HG02970 (cell line): ENCODE data around the gene TMEM202.
"Not testable (repeated sequence)": the region's sequence is repeated elsewhere in the genome, so short reads cannot be mapped to it uniquely, and the experiment has no call there.

ENCODE experiments used
- ATAC-seq: cut with Tn5 transposase; IDR thresholded peaks from one replicate; pipeline ENCODE4 v1.9.1; 2021; ENCODE audit warnings: mild to moderate bottlenecking, moderate library complexity, moderate number of reproducible peaks; ENCODE audit not compliant: unreplicated experiment, low FRiP score

The TMEM202 gene

GRCh38 chr15:72397796-72398588 lies at the start of gene TMEM202:
Gene TMEM202, plus strand, starts transcription at chr15:72398305. Its CDS starts 22 bp downstream, at chr15:72398327.
- ATAC-seq: no peak

GRCh38 chr15:72353266-72353665 lies 44.8 kb upstream of the TMEM202 start:
- no peak for ATAC-seq

- ATAC-seq: no peak
Measured at GRCh38 chr15:72354496-72354895, 43.6 kb upstream of the TMEM202 start.

- ATAC-seq: no peak
Measured at GRCh38 chr15:72358121-72358520, 40.0 kb upstream of the TMEM202 start.

- no peak for ATAC-seq
Measured at GRCh38 chr15:72358650-72359171, 39.4 kb upstream of the TMEM202 start.

GRCh38 chr15:72361176-72361575 lies 36.9 kb upstream of the TMEM202 start:
- no peak for ATAC-seq

GRCh38 chr15:72365844-72366243 lies 32.3 kb upstream of the TMEM202 start:
- peak; percentile 60 for ATAC-seq

GRCh38 chr15:72368325-72368724 lies 29.8 kb upstream of the TMEM202 start:
- no peak for ATAC-seq

GRCh38 chr15:72368899-72369298 lies 29.2 kb upstream of the TMEM202 start:
- ATAC-seq: no peak

GRCh38 chr15:72369964-72370363 lies 28.1 kb upstream of the TMEM202 start:
- no peak for ATAC-seq

- no peak for ATAC-seq
Measured at GRCh38 chr15:72372361-72372760, 25.7 kb upstream of the TMEM202 start.

- ATAC-seq: peak; percentile 52
Measured at GRCh38 chr15:72375501-72375845, 22.6 kb upstream of the TMEM202 start.

- ATAC-seq: peak; percentile 93
Measured at GRCh38 chr15:72375846-72376581, 22.1 kb upstream of the TMEM202 start, which contains the start of gene HEXA. Gene HEXA, minus strand, starts transcription at chr15:72376014. Its CDS starts 42 bp downstream, at chr15:72375972.

- ATAC-seq: no peak
Measured at GRCh38 chr15:72377331-72377730, 20.8 kb upstream of the TMEM202 start.

GRCh38 chr15:72379106-72379505 lies 19.0 kb upstream of the TMEM202 start:
- ATAC-seq: not testable (repeated sequence)

- ATAC-seq: no peak
Measured at GRCh38 chr15:72379856-72380430, 18.2 kb upstream of the TMEM202 start.

- no peak for ATAC-seq
Measured at GRCh38 chr15:72380743-72381142, 17.4 kb upstream of the TMEM202 start.

- no peak for ATAC-seq
Measured at GRCh38 chr15:72382146-72382545, 16.0 kb upstream of the TMEM202 start.

- ATAC-seq: no peak
Measured at GRCh38 chr15:72387741-72388140, 10.4 kb upstream of the TMEM202 start.

GRCh38 chr15:72389231-72389630 lies 8.9 kb upstream of the TMEM202 start:
- ATAC-seq: no peak

- not testable (repeated sequence) for ATAC-seq
Measured at GRCh38 chr15:72396331-72396730, 1.8 kb upstream of the TMEM202 start.
